ENCODE data around the gene ADAMTSL2.

DNA sequence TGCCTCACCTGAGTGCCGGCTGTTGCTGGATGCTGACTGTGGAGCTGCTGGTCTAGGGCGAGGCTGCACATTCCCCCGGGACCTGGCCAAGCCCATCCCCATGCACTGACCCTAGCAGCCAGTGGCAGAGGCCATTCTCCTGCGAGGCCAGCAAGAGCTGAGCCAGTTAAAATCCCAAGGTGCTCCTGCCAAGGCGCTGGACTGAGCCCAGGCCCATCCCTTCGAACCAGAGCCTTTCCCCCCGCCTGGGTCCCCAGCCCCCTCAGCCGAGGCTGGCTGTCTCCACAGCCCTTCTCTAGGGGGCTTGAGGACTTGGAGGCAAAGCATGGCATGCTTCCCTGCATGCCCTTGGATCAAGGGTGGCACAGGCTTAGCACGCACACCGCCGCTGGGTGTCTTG, 1.6 kb downstream of the ADAMTSL2 start:
- TF ChIP-seq, protein P1, sequence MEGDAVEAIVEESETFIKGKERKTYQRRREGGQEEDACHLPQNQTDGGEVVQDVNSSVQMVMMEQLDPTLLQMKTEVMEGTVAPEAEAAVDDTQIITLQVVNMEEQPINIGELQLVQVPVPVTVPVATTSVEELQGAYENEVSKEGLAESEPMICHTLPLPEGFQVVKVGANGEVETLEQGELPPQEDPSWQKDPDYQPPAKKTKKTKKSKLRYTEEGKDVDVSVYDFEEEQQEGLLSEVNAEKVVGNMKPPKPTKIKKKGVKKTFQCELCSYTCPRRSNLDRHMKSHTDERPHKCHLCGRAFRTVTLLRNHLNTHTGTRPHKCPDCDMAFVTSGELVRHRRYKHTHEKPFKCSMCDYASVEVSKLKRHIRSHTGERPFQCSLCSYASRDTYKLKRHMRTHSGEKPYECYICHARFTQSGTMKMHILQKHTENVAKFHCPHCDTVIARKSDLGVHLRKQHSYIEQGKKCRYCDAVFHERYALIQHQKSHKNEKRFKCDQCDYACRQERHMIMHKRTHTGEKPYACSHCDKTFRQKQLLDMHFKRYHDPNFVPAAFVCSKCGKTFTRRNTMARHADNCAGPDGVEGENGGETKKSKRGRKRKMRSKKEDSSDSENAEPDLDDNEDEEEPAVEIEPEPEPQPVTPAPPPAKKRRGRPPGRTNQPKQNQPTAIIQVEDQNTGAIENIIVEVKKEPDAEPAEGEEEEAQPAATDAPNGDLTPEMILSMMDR (conservative IDR thresholded peaks at IDR 0.05) = no peak
- no peak for TF ChIP-seq ZFX (IDR thresholded peaks at IDR 0.05)
